Loucy (cell line): ENCODE measurements around the gene GMPPB.

Experiments
- EZH2phosphoT487 ChIP-seq: fragments of 200-600 bp; IDR thresholded peaks from 2 replicates; pipeline ENCODE4 v1.6.1; 2018; ENCODE audit warnings: antibody characterized with exemption, mild to moderate bottlenecking, moderate library complexity, borderline replicate concordance
- TF ChIP-seq, protein P1 (sequence below): fragments of 200-600 bp; sonication (generic); conservative IDR thresholded peaks from 2 replicates; pipeline ENCODE4 v1.5.1; 2014; ENCODE audit warnings: mild to moderate bottlenecking, antibody characterized with exemption, low read length

DNA sequence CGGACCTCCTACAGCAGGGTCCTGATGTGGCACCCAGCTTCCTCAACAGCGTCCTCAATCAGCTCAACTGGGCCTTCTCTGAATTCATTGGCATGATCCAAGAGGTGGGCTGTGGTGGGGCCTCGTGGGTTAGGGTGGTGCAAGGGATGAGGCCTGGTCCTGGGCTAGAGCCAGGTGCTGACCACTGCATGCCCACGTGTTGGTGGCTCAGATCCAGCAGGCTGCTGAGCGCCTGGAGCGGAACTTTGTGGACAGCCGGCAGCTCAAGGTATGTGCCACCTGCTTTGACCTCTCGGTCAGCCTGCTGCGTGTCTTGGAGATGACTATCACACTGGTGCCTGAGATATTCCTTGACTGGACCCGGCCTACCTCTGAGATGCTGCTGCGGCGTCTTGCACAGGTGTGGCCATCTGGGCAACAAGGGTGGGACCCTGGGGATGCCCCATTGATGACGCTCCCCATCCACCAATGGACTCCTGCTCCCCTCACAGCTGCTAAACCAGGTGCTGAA is 8.1 kb downstream of the GMPPB start:
- TF ChIP-seq, protein P1, sequence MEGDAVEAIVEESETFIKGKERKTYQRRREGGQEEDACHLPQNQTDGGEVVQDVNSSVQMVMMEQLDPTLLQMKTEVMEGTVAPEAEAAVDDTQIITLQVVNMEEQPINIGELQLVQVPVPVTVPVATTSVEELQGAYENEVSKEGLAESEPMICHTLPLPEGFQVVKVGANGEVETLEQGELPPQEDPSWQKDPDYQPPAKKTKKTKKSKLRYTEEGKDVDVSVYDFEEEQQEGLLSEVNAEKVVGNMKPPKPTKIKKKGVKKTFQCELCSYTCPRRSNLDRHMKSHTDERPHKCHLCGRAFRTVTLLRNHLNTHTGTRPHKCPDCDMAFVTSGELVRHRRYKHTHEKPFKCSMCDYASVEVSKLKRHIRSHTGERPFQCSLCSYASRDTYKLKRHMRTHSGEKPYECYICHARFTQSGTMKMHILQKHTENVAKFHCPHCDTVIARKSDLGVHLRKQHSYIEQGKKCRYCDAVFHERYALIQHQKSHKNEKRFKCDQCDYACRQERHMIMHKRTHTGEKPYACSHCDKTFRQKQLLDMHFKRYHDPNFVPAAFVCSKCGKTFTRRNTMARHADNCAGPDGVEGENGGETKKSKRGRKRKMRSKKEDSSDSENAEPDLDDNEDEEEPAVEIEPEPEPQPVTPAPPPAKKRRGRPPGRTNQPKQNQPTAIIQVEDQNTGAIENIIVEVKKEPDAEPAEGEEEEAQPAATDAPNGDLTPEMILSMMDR, result no peak
- no peak for TF ChIP-seq EZH2phosphoT487
